Psoas muscle (tissue), 8 donors: Measurements from ENCODE around the gene NTNG1. TPM values are rescaled to one million over a fixed set of nuclear protein-coding genes. Genes with fewer than 3 reads are reported as not detected.

ENCODE experiments used
- ATAC-seq, 4 donors: fragments of 200-7000 bp; cut with Tn5 transposase; one replicate each; pipeline ENCODE4 v1.9.1; 2020; ENCODE audit warnings: moderate library complexity in 3 of 4, mild to moderate bottlenecking in 2 of 4
- DNase-seq, 2 donors: peaks; one replicate each; pipeline ENCODE4 v3.0.0-alpha.2; 2020
- H3K27ac ChIP-seq: fragments of 200-600 bp; one replicate; pipeline ENCODE4 v1.8.0; 2022
- H3K27me3 ChIP-seq, 3 donors: fragments of 200-600 bp in 1 of 3; one replicate each; pipeline versions ENCODE4 v1.6.1 to v1.8.0; 2013 to 2022; ENCODE audit warnings: low read length in 2 of 3, mild to moderate bottlenecking in 2 of 3, moderate library complexity in 1 of 3; ENCODE audit not compliant: insufficient read depth in 3 of 3
- H3K36me3 ChIP-seq, 2 donors: fragments of 200-600 bp in 1 of 2; one replicate each; pipeline versions ENCODE4 v1.6.1 to v1.8.0; 2013 to 2022; ENCODE audit warnings: low read depth in 1 of 2, mild to moderate bottlenecking in 1 of 2, moderate library complexity in 1 of 2; ENCODE audit not compliant: insufficient read depth in 1 of 2
- H3K4me1 ChIP-seq: fragments of 200-600 bp; one replicate; pipeline ENCODE4 v1.8.0; 2022
- H3K4me3 ChIP-seq: fragments of 200-600 bp; one replicate; pipeline ENCODE4 v1.8.0; 2022; ENCODE audit warnings: mild to moderate bottlenecking
- H3K9me3 ChIP-seq: fragments of 200-600 bp; one replicate; pipeline ENCODE4 v1.8.0; 2022
- CTCF ChIP-seq: fragments of 200-600 bp; IDR thresholded peaks from one replicate; pipeline ENCODE4 v1.8.0; 2022; ENCODE audit warnings: antibody characterized with exemption
- WGBS, 3 donors: extraction: QIAGEN DNeasy Blood & Tissue Kit; methylation state at CpG; one replicate each; pipeline versions ENCODE4 v1.1.6 to v1.1.7; 2013; 5-methylcytosine and 5-hydroxymethylcytosine counted together
- intact Hi-C, 2 donors: fragments of 100-400 bp; cut with DNase I; formaldehyde crosslinking; loops; one replicate each; pipeline versions ENCODE4 v1.11.0 to v1.14.2; 2022
- polyA plus RNA-seq, 3 donors: library from polyadenylated mRNA; stranded (reverse); fragments of 200-250 nt; gene quantifications; one replicate each; pipeline ENCODE4 v1.2.3, GENCODE V29; 2013
- total RNA-seq, 4 donors: library from RNA; stranded (reverse); fragmentation: NEBNext Ultra II Directional in 2 of 4; extraction: Animal tissue kit (Norgen Biotek cat#: 25700) in 2 of 4; gene quantifications; one replicate each; pipeline versions ENCODE4 v1.2.1 to v1.2.4, GENCODE V29; 2021 to 2023
- donor health status: healthy with polysubstance abuse.
- donor health status: DM: no; HTN: no; CAD: no; lungs with moderate emphysema.
- donor health status: Bipolar disorder and iron deficiency.
- donor health status: healthy.
- donor health status: DM: yes; HTN: yes; CAD: no.
- donor health status: DM: no; HTN: no; CAD: no.
- donor health status: DM: no; HTN: no; CAD: no.
- donor health status: DM: yes; HTN: yes; CAD: no.

The NTNG1 gene
- total and polyA plus RNA-seq, 7 donors = 0.01 to 0.34 (median 0.27) TPM; not detected in 4

- H3K4me3 ChIP-seq = no peak overlapping the region
- DNase-seq (no peak), ATAC-seq (no peak)
- H3K27me3 ChIP-seq = no peaks in the 10 kb centered on the region
- H3K36me3 ChIP-seq = no peaks in the 10 kb centered on the region
- H3K9me3 ChIP-seq = no peaks in the 10 kb centered on the region
- TF ChIP-seq CTCF = no peak
- H3K27ac ChIP-seq = no peak overlapping the region
- no peaks in the 10 kb centered on the region for H3K4me1 ChIP-seq
- WGBS, 3 donors = 71 to 75% (median 74%) methylated on average over 13 of the region's 13 CpGs
- intact Hi-C loops = no loop called here
Observed at GRCh38 chr1:107436552-107437241, 295.9 kb downstream of the NTNG1 start.

GRCh38 chr1:107439567-107439966, 298.7 kb downstream of the NTNG1 start:
- Histone ChIP-seq H3K4me1 (no peaks in the 10 kb centered on the region), H3K4me3 (no peak overlapping the region), H3K9me3 (no peaks in the 10 kb centered on the region), H3K27me3 (no peaks in the 10 kb centered on the region), H3K36me3 (no peaks in the 10 kb centered on the region), H3K27ac (no peak overlapping the region)
- ATAC-seq (no peak), DNase-seq (no peak)
- no peak for TF ChIP-seq CTCF
- intact Hi-C loops = no loop called here
- WGBS, 3 donors = 35 to 73% (median 64%) methylated on average over 3 of the region's 3 CpGs

- Histone ChIP-seq H3K4me1 (no peaks in the 10 kb centered on the region), H3K27ac (no peak overlapping the region), H3K4me3 (no peak overlapping the region), H3K9me3 (no peaks in the 10 kb centered on the region), H3K27me3 (no peaks in the 10 kb centered on the region), H3K36me3 (no peaks in the 10 kb centered on the region)
- 87 to 100% (median 94%) methylated on average over 1 of the region's 1 CpG for WGBS, 3 donors
- no peak for DNase-seq
- TF ChIP-seq CTCF = no peak
- ATAC-seq = no peak
- intact Hi-C loops = no loop called here
Observed at GRCh38 chr1:107442551-107442950, 301.7 kb downstream of the NTNG1 start.

GRCh38 chr1:107443027-107443426, 302.2 kb downstream of the NTNG1 start:
- H3K4me3 ChIP-seq = no peak overlapping the region
- no peaks in the 10 kb centered on the region for H3K9me3 ChIP-seq
- no peak for TF ChIP-seq CTCF
- H3K36me3 ChIP-seq = no peaks in the 10 kb centered on the region
- no peaks in the 10 kb centered on the region for H3K27me3 ChIP-seq
- DNase-seq = no peak
- intact Hi-C loops = no loop called here
- 72 to 75% (median 73%) methylated on average over 5 of the region's 5 CpGs for WGBS, 3 donors
- no peak for ATAC-seq
- no peaks in the 10 kb centered on the region for H3K4me1 ChIP-seq
- no peak overlapping the region for H3K27ac ChIP-seq

- Histone ChIP-seq H3K4me3 (no peak overlapping the region), H3K27me3 (no peaks in the 10 kb centered on the region), H3K27ac (no peak overlapping the region), H3K4me1 (no peaks in the 10 kb centered on the region), H3K9me3 (no peaks in the 10 kb centered on the region), H3K36me3 (no peaks in the 10 kb centered on the region)
- DNase-seq (no peak), ATAC-seq (no peak)
- intact Hi-C loops = no loop called here
- TF ChIP-seq CTCF = no peak
- WGBS, 3 donors = 61 to 76% (median 65%) methylated on average over 2 of the region's 2 CpGs
Observed at GRCh38 chr1:107443860-107444259, 303.0 kb downstream of the NTNG1 start.
